Natural killer cell (primary cell): ENCODE measurements around the gene DAPK2. TPM values are rescaled to one million over a fixed set of nuclear protein-coding genes. Genes with fewer than 3 reads are reported as not detected.

Experiments used
- ATAC-seq, 3 donors: fragments of 150-1000 bp in 2 of 3; fragments of 200-7000 bp in 1 of 3; cut with Tn5 transposase; 1 replicate in 1 of 3; 2 replicates in 2 of 3; pipeline ENCODE4 v1.10.0; 2021; ENCODE audit warnings: mild to moderate bottlenecking in 2 of 3, moderate library complexity in 2 of 3
- DNase-seq, 2 donors: peaks; one replicate each; pipeline versions ENCODE4 v3.0.0 to v3.0.0-alpha.2; 2013 to 2021; ENCODE audit warnings: mixed read lengths in 1 of 2
- H3K27ac ChIP-seq: one replicate; pipeline ENCODE4 v1.5.1; 2013; ENCODE audit warnings: mild to moderate bottlenecking, low read length
- H3K27me3 ChIP-seq: one replicate; pipeline ENCODE4 v1.6.1; 2013; ENCODE audit warnings: low read length; ENCODE audit not compliant: control insufficient read depth, insufficient read depth
- H3K36me3 ChIP-seq: one replicate; pipeline ENCODE4 v1.6.1; 2013; ENCODE audit warnings: low read length; ENCODE audit not compliant: control insufficient read depth, insufficient read depth
- H3K4me1 ChIP-seq: one replicate; pipeline ENCODE4 v1.6.1; 2013; ENCODE audit warnings: low read length; ENCODE audit not compliant: control insufficient read depth, insufficient read depth
- H3K4me3 ChIP-seq: one replicate; pipeline ENCODE4 v1.5.1; 2013; ENCODE audit warnings: low read length
- H3K9me3 ChIP-seq: one replicate; pipeline ENCODE4 v1.6.1; 2013; ENCODE audit warnings: low read length; ENCODE audit not compliant: control insufficient read depth, insufficient read depth
- H3K27ac Mint-ChIP-seq, 2 donors: one replicate each; pipeline ENCODE4 v1.8.0; 2022; ENCODE audit warnings: mild to moderate bottlenecking in 2 of 2, mixed read lengths in 2 of 2, moderate library complexity in 1 of 2
- H3K27me3 Mint-ChIP-seq, 2 donors: one replicate each; pipeline ENCODE4 v1.8.0; 2022; ENCODE audit warnings: low read depth in 2 of 2, mixed read lengths in 2 of 2
- H3K36me3 Mint-ChIP-seq: one replicate; pipeline ENCODE4 v1.8.0; 2022; ENCODE audit warnings: mixed read lengths
- H3K4me1 Mint-ChIP-seq, 2 donors: one replicate each; pipeline ENCODE4 v1.8.0; 2022; ENCODE audit warnings: mixed read lengths in 2 of 2
- H3K4me3 Mint-ChIP-seq: one replicate; pipeline ENCODE4 v1.8.0; 2022; ENCODE audit warnings: mild to moderate bottlenecking, moderate library complexity, mixed read lengths
- H3K9me3 Mint-ChIP-seq, 2 donors: one replicate each; pipeline ENCODE4 v1.8.0; 2022; ENCODE audit warnings: mixed read lengths in 2 of 2
- WGBS: methylation state at CpG from one replicate; pipeline ENCODE4 v1.1.7; 2013; ENCODE audit warnings: missing lambda C conversion rate; ENCODE audit not compliant: insufficient coverage; 5-methylcytosine and 5-hydroxymethylcytosine counted together
- intact Hi-C: fragments of 100-400 bp; cut with micrococcal nuclease; formaldehyde crosslinking; loops from one replicate; pipeline ENCODE4 v1.14.2; 2022
- total RNA-seq, 4 donors: library from RNA; stranded (reverse); fragments of 120-200 nt in 1 of 4; gene quantifications; one replicate each; pipeline versions ENCODE4 v1.2.3 to v1.2.4, GENCODE V29; 2013 to 2022
- TF ChIP-seq, protein P1 (sequence below): fragments of 200-600 bp; IDR thresholded peaks from one replicate; pipeline ENCODE4 v1.8.0; 2022; ENCODE audit warnings: antibody characterized with exemption

Gene DAPK2
- total RNA-seq, 3 donors from 2014 or later (not counting 1 experiment from before 2014, with no cell fraction given) = 3.7 to 25.3 (median 6.0) TPM

- no peak for DNase-seq
- no peaks in the 10 kb centered on the region for H3K36me3 ChIP-seq
- Mint-ChIP-seq H3K4me3 (no peak overlapping the region), H3K4me1 (peaks cover 30 to 35% of the 10 kb centered on the region in 2 donors), H3K9me3 (no peaks in the 10 kb centered on the region), H3K27ac (no peak overlapping the region), H3K36me3 (no peaks in the 10 kb centered on the region), H3K27me3 (no peaks in the 10 kb centered on the region)
- no peak overlapping the region for H3K4me3 ChIP-seq
- intact Hi-C loops = no loop called here
- H3K27ac ChIP-seq = no peak overlapping the region
- H3K9me3 ChIP-seq = no peaks in the 10 kb centered on the region
- ATAC-seq = no peak
- H3K4me1 ChIP-seq = peaks cover 34% of the 10 kb centered on the region
- no peaks in the 10 kb centered on the region for H3K27me3 ChIP-seq
- TF ChIP-seq, protein P1, sequence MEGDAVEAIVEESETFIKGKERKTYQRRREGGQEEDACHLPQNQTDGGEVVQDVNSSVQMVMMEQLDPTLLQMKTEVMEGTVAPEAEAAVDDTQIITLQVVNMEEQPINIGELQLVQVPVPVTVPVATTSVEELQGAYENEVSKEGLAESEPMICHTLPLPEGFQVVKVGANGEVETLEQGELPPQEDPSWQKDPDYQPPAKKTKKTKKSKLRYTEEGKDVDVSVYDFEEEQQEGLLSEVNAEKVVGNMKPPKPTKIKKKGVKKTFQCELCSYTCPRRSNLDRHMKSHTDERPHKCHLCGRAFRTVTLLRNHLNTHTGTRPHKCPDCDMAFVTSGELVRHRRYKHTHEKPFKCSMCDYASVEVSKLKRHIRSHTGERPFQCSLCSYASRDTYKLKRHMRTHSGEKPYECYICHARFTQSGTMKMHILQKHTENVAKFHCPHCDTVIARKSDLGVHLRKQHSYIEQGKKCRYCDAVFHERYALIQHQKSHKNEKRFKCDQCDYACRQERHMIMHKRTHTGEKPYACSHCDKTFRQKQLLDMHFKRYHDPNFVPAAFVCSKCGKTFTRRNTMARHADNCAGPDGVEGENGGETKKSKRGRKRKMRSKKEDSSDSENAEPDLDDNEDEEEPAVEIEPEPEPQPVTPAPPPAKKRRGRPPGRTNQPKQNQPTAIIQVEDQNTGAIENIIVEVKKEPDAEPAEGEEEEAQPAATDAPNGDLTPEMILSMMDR = no peak
- WGBS = 92% methylated on average over 2 of the region's 3 CpGs
Observed at GRCh38 chr15:63888823-63889222, 157.5 kb downstream of the DAPK2 start.

DNA sequence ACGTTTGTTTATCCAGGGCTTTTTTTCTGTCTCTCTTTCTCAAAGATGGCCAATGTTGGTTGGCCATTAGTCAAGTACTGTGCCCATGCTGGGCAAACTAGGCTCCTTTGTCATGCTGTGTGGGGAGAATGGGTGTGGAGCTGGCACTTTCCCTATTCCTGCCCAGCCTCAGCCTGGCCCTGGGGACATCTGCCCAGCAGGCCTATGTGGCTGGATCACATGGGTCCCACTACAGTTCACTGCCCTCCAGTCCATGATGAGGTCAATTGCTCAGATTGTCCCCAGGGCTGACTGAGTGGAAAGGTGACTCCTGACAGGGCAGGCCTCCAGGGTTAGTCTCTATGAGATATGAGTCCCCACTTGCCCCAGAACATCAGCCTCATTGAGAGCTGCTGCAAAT lies 158.1 kb downstream of the DAPK2 start:
- H3K36me3 Mint-ChIP-seq = no peaks in the 10 kb centered on the region
- no peak overlapping the region for H3K27ac Mint-ChIP-seq

GRCh38 chr15:63887630-63888029 lies 158.7 kb downstream of the DAPK2 start:
- Mint-ChIP-seq H3K36me3 (no peaks in the 10 kb centered on the region), H3K9me3 (no peaks in the 10 kb centered on the region), H3K4me3 (no peak overlapping the region), H3K27ac (no peak overlapping the region), H3K4me1 (peaks cover 19 to 23% of the 10 kb centered on the region in 2 donors), H3K27me3 (no peaks in the 10 kb centered on the region)
- no peaks in the 10 kb centered on the region for H3K9me3 ChIP-seq
- ATAC-seq (no peak), DNase-seq (no peak)
- intact Hi-C loops = no loop called here
- no peaks in the 10 kb centered on the region for H3K36me3 ChIP-seq
- H3K27ac ChIP-seq = no peak overlapping the region
- H3K27me3 ChIP-seq = no peaks in the 10 kb centered on the region
- WGBS = 51% methylated on average over 4 of the region's 6 CpGs
- H3K4me1 ChIP-seq = peaks cover 22% of the 10 kb centered on the region
- TF ChIP-seq, protein P1 = no peak
- no peak overlapping the region for H3K4me3 ChIP-seq

More for the DNA sequence above, 158.1 kb downstream of the DAPK2 start:
- Histone ChIP-seq H3K9me3 (no peaks in the 10 kb centered on the region), H3K36me3 (no peaks in the 10 kb centered on the region), H3K4me3 (no peak overlapping the region), H3K27ac (no peak overlapping the region), H3K27me3 (no peaks in the 10 kb centered on the region), H3K4me1 (peaks cover 27% of the 10 kb centered on the region)
- intact Hi-C loops = no loop called here
- TF ChIP-seq, protein P1 = no peak
- DNase-seq (no peak), ATAC-seq (no peak)
- Mint-ChIP-seq H3K4me1 (peaks cover 24 to 28% of the 10 kb centered on the region in 2 donors), H3K4me3 (no peak overlapping the region), H3K9me3 (no peaks in the 10 kb centered on the region), H3K27me3 (no peaks in the 10 kb centered on the region)
- WGBS = 83% methylated on average over 1 of the region's 1 CpG

- intact Hi-C loops = no loop called here
- 91% methylated on average over 6 of the region's 7 CpGs for WGBS
- TF ChIP-seq, protein P1 = no peak
Observed at GRCh38 chr15:63884953-63885352, 161.3 kb downstream of the DAPK2 start.

More at GRCh38 chr15:63884953-63885352, 161.3 kb downstream of the DAPK2 start:
- H3K4me3 ChIP-seq = no peak overlapping the region
- ATAC-seq (no peak), DNase-seq (no peak)
- Mint-ChIP-seq H3K27ac (no peak overlapping the region), H3K4me3 (no peak overlapping the region), H3K9me3 (no peaks in the 10 kb centered on the region), H3K4me1 (peaks cover 0 to 12% of the 10 kb centered on the region in 2 donors), H3K36me3 (no peaks in the 10 kb centered on the region), H3K27me3 (no peaks in the 10 kb centered on the region)
- H3K27me3 ChIP-seq = no peaks in the 10 kb centered on the region
- H3K27ac ChIP-seq = no peak overlapping the region
- peaks cover 3% of the 10 kb centered on the region for H3K4me1 ChIP-seq
- H3K36me3 ChIP-seq = no peaks in the 10 kb centered on the region
- no peaks in the 10 kb centered on the region for H3K9me3 ChIP-seq
